Stomach (tissue), 9 donors: ENCODE measurements around the gene ARL5C. TPM values are rescaled to one million over a fixed set of nuclear protein-coding genes. Genes with fewer than 3 reads are reported as not detected.

ENCODE experiments used
- DNase-seq, 2 donors: peaks; one replicate each; pipeline versions ENCODE4 v3.0.0 to v3.0.0-alpha.2; 2013 to 2019
- H3K27ac ChIP-seq, 5 donors: fragments of 200-600 bp in 4 of 5; sonication (generic) in 4 of 5; one replicate each; pipeline ENCODE4 v1.5.1; 2013 to 2019; ENCODE audit warnings: mild to moderate bottlenecking in 1 of 5, moderate library complexity in 1 of 5
- H3K27me3 ChIP-seq, 3 donors: fragments of 200-600 bp; sonication (generic); one replicate each; pipeline ENCODE4 v1.5.1; 2017 to 2019; ENCODE audit warnings: mixed run types in 1 of 3
- H3K36me3 ChIP-seq, 4 donors: fragments of 200-600 bp; sonication (generic); 1 replicate in 3 of 4; 2 replicates in 1 of 4; pipeline ENCODE4 v1.5.1; 2016 to 2019
- H3K4me1 ChIP-seq, 4 donors: fragments of 200-600 bp; sonication (generic); one replicate each; pipeline ENCODE4 v1.5.1; 2016 to 2019
- H3K4me3 ChIP-seq, 4 donors: fragments of 200-600 bp; sonication (generic) in 3 of 4; one replicate each; pipeline ENCODE4 v1.5.1; 2016 to 2019; ENCODE audit warnings: mild to moderate bottlenecking in 1 of 4
- H3K9me3 ChIP-seq, 4 donors: fragments of 200-600 bp; sonication (generic); one replicate each; pipeline ENCODE4 v1.5.1; 2016 to 2019
- EP300 ChIP-seq: sonication (generic); formaldehyde crosslinking; IDR thresholded peaks from one replicate; pipeline ENCODE4 v1.6.1; 2017; ENCODE audit warnings: antibody characterized with exemption
- POLR2A ChIP-seq, 4 donors: fragments of 450-650 bp; IDR thresholded peaks; one replicate each; pipeline ENCODE4 v1.6.1; 2016; ENCODE audit warnings: antibody characterized with exemption in 4 of 4, control low read depth in 2 of 4, mild to moderate bottlenecking in 1 of 4, moderate library complexity in 1 of 4
- POLR2AphosphoS5 ChIP-seq, 3 donors: sonication (generic); formaldehyde crosslinking; IDR thresholded peaks; one replicate each; pipeline ENCODE4 v1.6.1; 2016; ENCODE audit warnings: antibody characterized with exemption in 3 of 3
- WGBS, 5 donors: extraction: QIAGEN DNeasy Blood & Tissue Kit in 3 of 5; methylation state at CpG; one replicate each; pipeline versions ENCODE4 v1.1.5 to v1.1.7; 2013 to 2018; 5-methylcytosine and 5-hydroxymethylcytosine counted together
- intact Hi-C: fragments of 100-400 bp; cut with DNase I; formaldehyde crosslinking; loops from one replicate; pipeline ENCODE4 v1.15.1; 2023; ENCODE audit warnings: low total_unique reads
- polyA plus RNA-seq, 3 donors: library from polyadenylated mRNA; stranded (reverse); fragments of 200-250 nt; gene quantifications; one replicate each; pipeline ENCODE4 v1.2.3, GENCODE V29; 2013
- total RNA-seq, 5 donors: library from RNA; depleted of rRNA; stranded (reverse); fragments of >200 nt; gene quantifications; one replicate each; pipeline versions ENCODE4 v1.1.0 to v1.2.3, GENCODE V29; 2014 to 2016
- TF ChIP-seq, protein P1 (sequence below), 7 experiments: fragments of 450-650 bp in 4 of 7; fragments of 200-600 bp in 3 of 7; sonication (generic) in 3 of 7; IDR thresholded peaks; one replicate each; pipeline ENCODE4 v1.5.1; 2016 to 2019; ENCODE audit warnings: antibody characterized with exemption in 7 of 7, control low read depth in 2 of 7, mild to moderate bottlenecking in 1 of 7
- donor health status: healthy with polysubstance abuse.
- donor health status: Bipolar disorder and iron deficiency.
- donor health status: healthy.

The ARL5C gene
- total and polyA plus RNA-seq, 8 donors: not detected

DNA sequence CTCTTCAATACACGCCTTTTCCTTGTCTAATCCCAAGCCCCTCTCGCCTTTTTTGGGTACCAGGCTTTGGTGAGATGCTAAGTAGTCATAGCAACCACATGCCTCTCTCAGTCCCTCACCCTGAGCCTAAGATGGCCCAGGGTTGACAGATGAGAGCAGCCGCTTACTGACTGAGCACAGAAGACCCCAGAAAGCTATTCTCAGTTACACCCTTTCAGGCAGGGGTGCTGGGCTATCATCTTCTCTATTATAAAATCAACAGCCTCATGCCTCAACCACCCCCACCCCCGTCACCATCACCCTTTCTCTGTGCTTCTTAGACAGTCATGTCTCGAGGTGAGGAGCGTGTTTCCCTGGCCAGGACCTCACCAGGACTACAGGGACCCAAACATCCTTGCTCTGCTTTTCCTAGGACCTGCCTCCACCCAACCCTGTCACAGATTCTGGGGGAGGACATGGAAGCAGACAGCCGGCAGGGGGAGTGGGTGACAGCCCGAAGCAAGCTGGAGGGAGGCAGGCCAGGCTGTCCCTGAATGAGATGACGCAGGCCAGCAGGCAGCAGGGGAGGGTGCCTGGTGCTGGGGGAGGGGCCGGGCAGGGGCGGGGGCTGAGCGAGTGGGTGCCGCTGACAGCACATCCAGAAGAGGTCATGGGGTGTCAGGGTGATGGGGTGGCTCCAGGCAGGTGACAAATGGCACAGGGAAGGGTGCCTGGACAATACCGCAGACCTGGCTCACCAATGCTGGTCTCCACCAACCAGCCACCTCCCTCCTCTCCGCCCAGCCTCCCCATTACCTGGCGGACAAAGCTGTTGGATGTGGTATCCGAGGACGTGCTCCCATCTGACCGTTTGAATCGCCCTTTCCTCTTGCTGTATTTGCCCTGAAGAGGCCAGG is 28.4 kb upstream of the ARL5C start:
- no peaks in the 10 kb centered on the region for H3K9me3 ChIP-seq
- no peak overlapping the region for H3K4me3 ChIP-seq
- H3K27ac ChIP-seq: peak overlapping the region in 3 of 5 donors; percentile 10 to 97 (median 11)
- H3K27me3 ChIP-seq: no peaks in the 10 kb centered on the region
- peaks cover 28 to 55% (median 45%) of the 10 kb centered on the region in 4 donors for H3K4me1 ChIP-seq
- peak in 1 of 2 donors; percentile 86 for DNase-seq
- intact Hi-C loops: no loop called here
- no peak for TF ChIP-seq EP300
- TF ChIP-seq POLR2A (IDR thresholded peaks at IDR 0.05): no peak
- TF ChIP-seq POLR2AphosphoS5 (IDR thresholded peaks at IDR 0.05): no peak
- TF ChIP-seq, protein P1, sequence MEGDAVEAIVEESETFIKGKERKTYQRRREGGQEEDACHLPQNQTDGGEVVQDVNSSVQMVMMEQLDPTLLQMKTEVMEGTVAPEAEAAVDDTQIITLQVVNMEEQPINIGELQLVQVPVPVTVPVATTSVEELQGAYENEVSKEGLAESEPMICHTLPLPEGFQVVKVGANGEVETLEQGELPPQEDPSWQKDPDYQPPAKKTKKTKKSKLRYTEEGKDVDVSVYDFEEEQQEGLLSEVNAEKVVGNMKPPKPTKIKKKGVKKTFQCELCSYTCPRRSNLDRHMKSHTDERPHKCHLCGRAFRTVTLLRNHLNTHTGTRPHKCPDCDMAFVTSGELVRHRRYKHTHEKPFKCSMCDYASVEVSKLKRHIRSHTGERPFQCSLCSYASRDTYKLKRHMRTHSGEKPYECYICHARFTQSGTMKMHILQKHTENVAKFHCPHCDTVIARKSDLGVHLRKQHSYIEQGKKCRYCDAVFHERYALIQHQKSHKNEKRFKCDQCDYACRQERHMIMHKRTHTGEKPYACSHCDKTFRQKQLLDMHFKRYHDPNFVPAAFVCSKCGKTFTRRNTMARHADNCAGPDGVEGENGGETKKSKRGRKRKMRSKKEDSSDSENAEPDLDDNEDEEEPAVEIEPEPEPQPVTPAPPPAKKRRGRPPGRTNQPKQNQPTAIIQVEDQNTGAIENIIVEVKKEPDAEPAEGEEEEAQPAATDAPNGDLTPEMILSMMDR (IDR thresholded peaks at IDR 0.05): peak in 2 of 7 experiments; percentile 8 to 19
- peaks cover 0 to 48% (median 44%) of the 10 kb centered on the region in 4 donors for H3K36me3 ChIP-seq
- WGBS, 5 donors: 65 to 82% (median 74%) methylated on average over 18 to 20 of the region's 20 CpGs

DNA sequence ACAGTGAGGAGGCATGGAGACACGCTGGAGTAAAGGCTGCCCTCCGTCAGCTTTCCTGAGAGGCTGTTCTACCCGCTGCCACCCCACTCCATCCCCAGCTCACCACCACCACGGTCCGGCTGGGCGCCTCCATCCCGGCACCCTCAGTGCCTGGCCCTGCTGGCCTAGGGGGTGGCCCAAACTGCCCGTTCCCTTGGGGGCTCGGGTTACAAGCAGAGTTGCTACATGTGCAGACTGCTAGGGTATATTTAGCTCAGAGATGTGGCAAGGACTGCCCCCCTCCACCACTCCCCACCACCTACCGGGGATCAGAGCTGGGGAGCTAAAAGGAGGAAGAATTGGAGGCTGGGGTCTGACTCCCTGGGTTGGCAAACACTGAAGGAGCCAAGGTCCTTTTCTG is 27.4 kb upstream of the ARL5C start:
- intact Hi-C loops: no loop called here
- H3K36me3 ChIP-seq: peaks cover 0 to 58% (median 54%) of the 10 kb centered on the region in 4 donors
- no peaks in the 10 kb centered on the region for H3K27me3 ChIP-seq
- H3K27ac ChIP-seq: no peak overlapping the region
- TF ChIP-seq POLR2A (IDR thresholded peaks at IDR 0.05): no peak
- TF ChIP-seq, protein P1 (IDR thresholded peaks at IDR 0.05): no peak
- TF ChIP-seq EP300: no peak
- TF ChIP-seq POLR2AphosphoS5 (IDR thresholded peaks at IDR 0.05): no peak
- H3K4me1 ChIP-seq: peaks cover 25 to 47% (median 39%) of the 10 kb centered on the region in 4 donors
- no peaks in the 10 kb centered on the region for H3K9me3 ChIP-seq
- no peak for DNase-seq
- H3K4me3 ChIP-seq: no peak overlapping the region
- WGBS, 5 donors: 77 to 94% (median 86%) methylated on average over 7 to 10 of the region's 10 CpGs

DNA sequence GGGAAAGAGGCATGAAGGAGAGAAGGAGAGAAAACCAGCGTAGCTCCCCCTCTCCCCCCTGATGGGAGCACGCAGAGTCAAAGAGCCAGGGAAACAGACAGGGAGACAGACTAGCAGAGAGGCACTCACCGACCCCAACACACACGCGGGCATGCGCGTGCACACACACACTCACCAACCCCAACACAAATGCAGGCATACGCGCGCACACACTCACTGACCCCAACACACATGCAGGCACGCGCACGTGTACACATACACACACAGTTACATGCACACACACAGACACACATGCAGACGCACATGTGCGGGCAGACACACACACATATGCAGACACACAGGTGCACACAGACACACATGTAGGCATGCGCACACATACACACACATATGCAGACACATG is 26.9 kb upstream of the ARL5C start:
- TF ChIP-seq, protein P1 (IDR thresholded peaks at IDR 0.05): no peak
- TF ChIP-seq POLR2AphosphoS5 (IDR thresholded peaks at IDR 0.05): no peak
- TF ChIP-seq POLR2A (IDR thresholded peaks at IDR 0.05): no peak
- no peak for TF ChIP-seq EP300
- no peak for DNase-seq
- Histone ChIP-seq H3K36me3 (peaks cover 0 to 62% (median 58%) of the 10 kb centered on the region in 4 donors), H3K9me3 (no peaks in the 10 kb centered on the region), H3K4me1 (peaks cover 20 to 42% (median 35%) of the 10 kb centered on the region in 4 donors), H3K27ac (no peak overlapping the region), H3K4me3 (no peak overlapping the region), H3K27me3 (no peaks in the 10 kb centered on the region)
- 94 to 98% (median 97%) methylated on average over 14 to 16 of the region's 16 CpGs for WGBS, 5 donors
- intact Hi-C loops: no loop called here

DNA sequence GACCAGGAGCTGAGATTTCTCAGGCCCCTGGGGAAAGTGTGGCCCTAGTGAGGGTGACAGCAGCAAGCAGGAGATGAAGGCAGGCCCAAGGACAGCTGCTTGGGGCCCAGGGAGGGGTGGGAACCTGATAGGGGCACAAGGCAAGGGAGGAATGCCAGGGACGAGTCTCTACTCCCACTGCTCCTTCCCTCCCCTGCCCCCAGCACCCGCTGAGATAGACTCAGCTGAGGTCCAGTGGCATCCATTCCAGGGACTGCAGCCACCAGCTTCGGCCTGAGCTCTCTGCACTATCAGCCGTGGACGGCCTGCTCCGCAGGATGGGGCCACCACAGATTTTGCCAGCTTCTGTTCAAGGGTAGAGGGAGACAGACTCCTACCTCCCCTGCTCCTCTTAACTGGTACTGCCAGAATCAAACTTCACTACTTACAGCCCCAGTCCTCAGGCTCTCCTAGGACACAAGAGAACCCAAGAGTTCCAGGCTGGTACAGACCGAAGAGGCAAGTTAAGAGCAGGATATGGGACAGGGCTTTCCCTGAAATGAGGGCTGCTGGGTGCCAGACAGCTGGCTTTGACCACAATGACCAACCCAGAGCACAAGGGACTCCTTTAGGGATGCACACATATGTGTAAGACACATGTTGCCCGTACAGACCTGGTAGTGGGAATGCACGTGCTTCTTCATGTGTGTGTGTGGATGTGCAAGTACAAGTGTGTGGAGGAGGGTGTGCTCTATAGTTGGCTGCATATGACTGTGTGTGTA is 26.0 kb upstream of the ARL5C start:
- intact Hi-C loops: no loop called here
- H3K27me3 ChIP-seq: no peaks in the 10 kb centered on the region
- H3K9me3 ChIP-seq: no peaks in the 10 kb centered on the region
- TF ChIP-seq POLR2A (IDR thresholded peaks at IDR 0.05) (no peak), EP300 (no peak), POLR2AphosphoS5 (IDR thresholded peaks at IDR 0.05) (no peak)
- TF ChIP-seq, protein P1 (IDR thresholded peaks at IDR 0.05): no peak
- no peak overlapping the region for H3K4me3 ChIP-seq
- peaks cover 15 to 32% (median 26%) of the 10 kb centered on the region in 4 donors for H3K4me1 ChIP-seq
- H3K36me3 ChIP-seq: peaks cover 0 to 72% (median 68%) of the 10 kb centered on the region in 4 donors
- no peak overlapping the region for H3K27ac ChIP-seq
- no peak for DNase-seq
- 82 to 95% (median 94%) methylated on average over 8 to 9 of the region's 9 CpGs for WGBS, 5 donors
